PC-9 (cell line): ENCODE data around the gene MED9.

Experiments used
- EZH2 ChIP-seq: fragments of 200-600 bp; sonication (generic); IDR thresholded peaks from 2 replicates; pipeline ENCODE4 v1.8.0; 2017; ENCODE audit warnings: antibody characterized with exemption, low read depth
- TF ChIP-seq, protein P1 (sequence below): fragments of 200-600 bp; sonication (generic); conservative IDR thresholded peaks from 2 replicates; pipeline ENCODE4 v1.6.1; 2017; ENCODE audit warnings: mixed run types, antibody characterized with exemption, mild to moderate bottlenecking, moderate library complexity

DNA sequence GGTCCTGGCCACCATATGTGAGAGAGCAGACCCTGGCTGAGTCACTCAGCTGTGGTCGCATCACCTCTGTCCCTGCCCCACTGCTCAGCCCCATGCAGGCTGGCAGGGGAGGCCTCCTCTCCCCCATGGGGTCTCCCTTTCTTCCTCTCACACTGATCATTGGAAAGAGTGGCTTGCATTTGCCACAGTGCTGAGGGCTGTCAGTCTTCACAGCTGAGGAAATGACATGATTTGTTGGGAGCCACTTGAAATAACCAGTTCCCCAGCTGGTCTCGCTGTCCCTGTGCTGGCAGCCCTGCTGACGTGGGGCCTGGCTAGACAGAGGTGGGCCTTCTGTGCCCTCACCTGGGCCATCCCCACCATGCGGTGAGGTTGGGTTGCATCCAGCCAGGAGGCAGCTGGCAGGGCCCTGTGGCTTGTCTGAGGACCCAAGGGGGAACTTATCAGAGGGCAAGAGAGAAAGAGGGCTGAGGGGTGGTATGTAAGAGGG, 30.1 kb upstream of the MED9 start:
- TF ChIP-seq, protein P1, sequence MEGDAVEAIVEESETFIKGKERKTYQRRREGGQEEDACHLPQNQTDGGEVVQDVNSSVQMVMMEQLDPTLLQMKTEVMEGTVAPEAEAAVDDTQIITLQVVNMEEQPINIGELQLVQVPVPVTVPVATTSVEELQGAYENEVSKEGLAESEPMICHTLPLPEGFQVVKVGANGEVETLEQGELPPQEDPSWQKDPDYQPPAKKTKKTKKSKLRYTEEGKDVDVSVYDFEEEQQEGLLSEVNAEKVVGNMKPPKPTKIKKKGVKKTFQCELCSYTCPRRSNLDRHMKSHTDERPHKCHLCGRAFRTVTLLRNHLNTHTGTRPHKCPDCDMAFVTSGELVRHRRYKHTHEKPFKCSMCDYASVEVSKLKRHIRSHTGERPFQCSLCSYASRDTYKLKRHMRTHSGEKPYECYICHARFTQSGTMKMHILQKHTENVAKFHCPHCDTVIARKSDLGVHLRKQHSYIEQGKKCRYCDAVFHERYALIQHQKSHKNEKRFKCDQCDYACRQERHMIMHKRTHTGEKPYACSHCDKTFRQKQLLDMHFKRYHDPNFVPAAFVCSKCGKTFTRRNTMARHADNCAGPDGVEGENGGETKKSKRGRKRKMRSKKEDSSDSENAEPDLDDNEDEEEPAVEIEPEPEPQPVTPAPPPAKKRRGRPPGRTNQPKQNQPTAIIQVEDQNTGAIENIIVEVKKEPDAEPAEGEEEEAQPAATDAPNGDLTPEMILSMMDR = no peak
- TF ChIP-seq EZH2 = no peak
